GM18870 (cell line): ENCODE measurements around the gene SRMS.

Source experiments
- ATAC-seq: cut with Tn5 transposase; IDR thresholded peaks from one replicate; pipeline ENCODE4 v1.9.1; 2021; ENCODE audit warnings: moderate library complexity; ENCODE audit not compliant: unreplicated experiment

SRMS gene

GRCh38 chr20:63553933-63554290 is 6.4 kb upstream of the SRMS start, which contains the start of gene FNDC11:
Gene FNDC11, plus strand, starts transcription at chr20:63554159. Its CDS starts 1,505 bp downstream, at chr20:63555664.
- ATAC-seq: no peak

- ATAC-seq: no peak
Measured at GRCh38 chr20:63553251-63553932, 5.8 kb upstream of the SRMS start.

- ATAC-seq: no peak
Measured at GRCh38 chr20:63552481-63553249, 5.1 kb upstream of the SRMS start.

GRCh38 chr20:63551068-63551467 is 3.5 kb upstream of the SRMS start:
- ATAC-seq: no peak

GRCh38 chr20:63549679-63550282 is 2.2 kb upstream of the SRMS start:
- ATAC-seq: no peak

GRCh38 chr20:63549019-63549418 is 1.5 kb upstream of the SRMS start:
- ATAC-seq: no peak

GRCh38 chr20:63548542-63548941 is 993 bp upstream of the SRMS start:
- ATAC-seq: no peak

GRCh38 chr20:63546956-63547724 is 409 bp downstream of the SRMS start:
- no peak for ATAC-seq

GRCh38 chr20:63546256-63546955 is 1.1 kb downstream of the SRMS start:
- no peak for ATAC-seq

- ATAC-seq: no peak
Measured at GRCh38 chr20:63545814-63546213, 1.7 kb downstream of the SRMS start.

GRCh38 chr20:63544958-63545516 is 2.5 kb downstream of the SRMS start:
- ATAC-seq: no peak

GRCh38 chr20:63544241-63544957 is 3.1 kb downstream of the SRMS start:
- ATAC-seq: no peak

- ATAC-seq: no peak
Measured at GRCh38 chr20:63543733-63544132, 3.8 kb downstream of the SRMS start.

- no peak for ATAC-seq
Measured at GRCh38 chr20:63543131-63543530, 4.4 kb downstream of the SRMS start.

- ATAC-seq: no peak
Measured at GRCh38 chr20:63542696-63543095, 4.9 kb downstream of the SRMS start.

GRCh38 chr20:63542031-63542559 is 5.5 kb downstream of the SRMS start:
- ATAC-seq: no peak

GRCh38 chr20:63541371-63541770 is 6.2 kb downstream of the SRMS start:
- no peak for ATAC-seq

- no peak for ATAC-seq
Measured at GRCh38 chr20:63540417-63541186, 6.9 kb downstream of the SRMS start.
